Measurements from ENCODE around the gene ERP44.

DNA sequence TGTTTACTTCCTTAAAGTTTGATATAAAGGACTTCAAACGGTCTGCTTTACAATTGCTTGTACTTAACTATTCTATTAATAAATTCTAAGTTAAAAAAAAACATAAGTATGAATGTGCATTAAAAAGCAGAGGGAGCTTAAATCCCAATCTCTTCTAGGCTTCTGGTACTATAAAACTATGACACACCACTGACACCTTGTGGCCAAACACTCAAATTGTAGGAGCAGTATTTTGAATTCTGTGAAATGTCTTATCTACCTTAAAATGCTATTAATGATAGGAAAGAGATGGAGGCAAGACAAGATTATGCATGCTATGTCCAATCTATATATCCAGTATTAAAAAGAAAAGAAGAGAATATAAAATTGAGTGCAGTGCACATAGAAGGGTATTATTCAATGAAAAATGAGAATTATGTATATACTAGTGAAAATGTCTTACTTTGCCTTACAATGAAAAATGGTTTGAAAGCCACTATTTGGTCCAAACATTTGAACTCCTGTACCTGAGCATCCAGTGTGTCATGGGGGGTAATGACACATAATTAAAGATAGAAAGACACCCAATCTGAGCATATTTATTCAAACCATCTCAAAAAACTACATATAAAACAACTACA is 87.6 kb downstream of the ERP44 start:
- TF ChIP-seq CTCF (IDR thresholded peaks at IDR 0.05): peak; percentile 88
- TF ChIP-seq EZH2phosphoT487 (IDR thresholded peaks at IDR 0.05): no peak
- TF ChIP-seq EZH2 (IDR thresholded peaks at IDR 0.05): no peak
